Naive thymus-derived CD4-positive, alpha-beta T cell (primary cell): ENCODE measurements around the gene SGTA. TPM values are rescaled to one million over a fixed set of nuclear protein-coding genes. Genes with fewer than 3 reads are reported as not detected.

Experiments
- ATAC-seq: fragments of 150-1000 bp; cut with Tn5 transposase; 2 replicates; pipeline ENCODE4 v1.10.0; 2021; ENCODE audit warnings: mild to moderate bottlenecking, moderate library complexity
- CTCF ChIA-PET: fragments of 350-600 bp; sonication (Branson Sonifier 250); formaldehyde crosslinking; loops from one replicate; lab custom pipeline; 2021; ENCODE audit warnings: antibody characterized with exemption; lab: Charles Lee
- POLR2A ChIA-PET: fragments of 350-600 bp; sonication (Branson Sonifier 250); formaldehyde crosslinking; loops from one replicate; lab custom pipeline; 2021; ENCODE audit warnings: antibody characterized with exemption, inconsistent platforms; lab: Charles Lee
- DNase-seq, 9 donors: peaks; one replicate each; pipeline versions ENCODE4 v3.0.0 to v3.0.0-alpha.2; 2020 to 2022; ENCODE audit warnings: mixed read lengths in 1 of 9
- H3K27ac ChIP-seq: one replicate; pipeline ENCODE4 v1.7.0; 2013; ENCODE audit warnings: mild to moderate bottlenecking, low read depth, low read length, moderate library complexity
- H3K27me3 ChIP-seq, 2 donors: one replicate each; pipeline ENCODE4 v1.7.0; 2013; ENCODE audit warnings: low read length in 2 of 2, mild to moderate bottlenecking in 2 of 2, moderate library complexity in 2 of 2; ENCODE audit not compliant: control insufficient read depth in 2 of 2, insufficient read depth in 2 of 2
- H3K36me3 ChIP-seq, 3 experiments: 1 replicate in 2 of 3; 2 replicates in 1 of 3; pipeline ENCODE4 v1.7.0; 2013; ENCODE audit warnings: low read length in 3 of 3, mild to moderate bottlenecking in 3 of 3, moderate library complexity in 1 of 3; ENCODE audit not compliant: insufficient read depth in 3 of 3, control insufficient read depth in 2 of 3
- H3K4me1 ChIP-seq, 2 donors: one replicate each; pipeline ENCODE4 v1.7.0; 2013; ENCODE audit warnings: low read length in 2 of 2, mild to moderate bottlenecking in 2 of 2, moderate library complexity in 1 of 2; ENCODE audit not compliant: control insufficient read depth in 2 of 2, insufficient read depth in 2 of 2
- H3K4me3 ChIP-seq: 2 replicates; pipeline ENCODE4 v1.7.0; 2013; ENCODE audit warnings: mild to moderate bottlenecking, low read length
- H3K9me3 ChIP-seq, 3 experiments: 1 replicate in 2 of 3; 2 replicates in 1 of 3; pipeline ENCODE4 v1.7.0; 2013; ENCODE audit warnings: low read length in 3 of 3; ENCODE audit not compliant: control insufficient read depth in 2 of 3
- H3K27ac Mint-ChIP-seq, 9 donors: one replicate each; pipeline ENCODE4 v1.8.0; 2020 to 2022; ENCODE audit warnings: mixed read lengths in 9 of 9, mild to moderate bottlenecking in 8 of 9, moderate library complexity in 5 of 9, inconsistent platforms in 2 of 9
- H3K27me3 Mint-ChIP-seq, 5 donors: one replicate each; pipeline ENCODE4 v1.8.0; 2021 to 2022; ENCODE audit warnings: mixed read lengths in 5 of 5, mild to moderate bottlenecking in 1 of 5
- H3K36me3 Mint-ChIP-seq, 5 donors: one replicate each; pipeline ENCODE4 v1.8.0; 2020 to 2022; ENCODE audit warnings: mixed read lengths in 5 of 5, mild to moderate bottlenecking in 3 of 5, inconsistent platforms in 1 of 5
- H3K4me1 Mint-ChIP-seq, 7 donors: one replicate each; pipeline ENCODE4 v1.8.0; 2020 to 2022; ENCODE audit warnings: mixed read lengths in 7 of 7, mild to moderate bottlenecking in 3 of 7, inconsistent platforms in 1 of 7
- H3K4me3 Mint-ChIP-seq, 10 donors: one replicate each; pipeline ENCODE4 v1.8.0; 2020 to 2022; ENCODE audit warnings: mild to moderate bottlenecking in 10 of 10, mixed read lengths in 10 of 10, moderate library complexity in 6 of 10, inconsistent platforms in 2 of 10
- H3K9me3 Mint-ChIP-seq, 11 donors: one replicate each; pipeline ENCODE4 v1.8.0; 2020 to 2022; ENCODE audit warnings: mixed read lengths in 11 of 11, mild to moderate bottlenecking in 4 of 11, inconsistent platforms in 1 of 11, moderate library complexity in 1 of 11
- intact Hi-C, 2 donors: fragments of 100-400 bp; cut with micrococcal nuclease; formaldehyde crosslinking; loops; one replicate each; pipeline ENCODE4 v1.15.1; 2023
- polyA plus RNA-seq, 2 donors: library from polyadenylated mRNA; unstranded; fragments of 300-500 nt; fragmentation: Illumina TruSeq; gene quantifications; one replicate each; pipeline ENCODE4 v1.2.3, GENCODE V29; 2021
- total RNA-seq, 6 experiments: library from RNA in 5 of 6; stranded (reverse) in 5 of 6; gene quantifications; 1 replicate in 5 of 6; 2 replicates in 1 of 6; pipeline ENCODE4 v1.2.3 and lab custom pipeline; 2021 to 2026

SGTA gene
- total and polyA plus RNA-seq, 7 experiments from 2014 or later = 25.3 to 47.8 (median 37.9) TPM

GRCh38 chr19:2810141-2811091 lies 27.3 kb upstream of the SGTA start:
- H3K4me3 ChIP-seq = no peak overlapping the region
- H3K27ac ChIP-seq = no peak overlapping the region
- Mint-ChIP-seq H3K4me1 (peaks cover 0 to 2% (median 0%) of the 10 kb centered on the region in 7 donors), H3K4me3 (no peak overlapping the region), H3K9me3 (no peaks in the 10 kb centered on the region), H3K27me3 (no peaks in the 10 kb centered on the region), H3K27ac (no peak overlapping the region), H3K36me3 (peaks cover 3 to 13% (median 5%) of the 10 kb centered on the region in 5 donors)
- H3K27me3 ChIP-seq = no peaks in the 10 kb centered on the region
- no peaks in the 10 kb centered on the region for H3K9me3 ChIP-seq
- POLR2A ChIA-PET = interaction anchor here (0.7 to 0.8 kb wide), 2 partner anchors 25 to 51 kb away, joined by 3 read pairs; partner anchors contain the start of gene THOP1
- intact Hi-C loops = no loop called here
- ATAC-seq (no peak), DNase-seq (no peak)
- H3K4me1 ChIP-seq = no peaks in the 10 kb centered on the region
- H3K36me3 ChIP-seq = peaks cover 0 to 55% (median 6%) of the 10 kb centered on the region in 3 experiments
- CTCF ChIA-PET = no interaction called here

DNA sequence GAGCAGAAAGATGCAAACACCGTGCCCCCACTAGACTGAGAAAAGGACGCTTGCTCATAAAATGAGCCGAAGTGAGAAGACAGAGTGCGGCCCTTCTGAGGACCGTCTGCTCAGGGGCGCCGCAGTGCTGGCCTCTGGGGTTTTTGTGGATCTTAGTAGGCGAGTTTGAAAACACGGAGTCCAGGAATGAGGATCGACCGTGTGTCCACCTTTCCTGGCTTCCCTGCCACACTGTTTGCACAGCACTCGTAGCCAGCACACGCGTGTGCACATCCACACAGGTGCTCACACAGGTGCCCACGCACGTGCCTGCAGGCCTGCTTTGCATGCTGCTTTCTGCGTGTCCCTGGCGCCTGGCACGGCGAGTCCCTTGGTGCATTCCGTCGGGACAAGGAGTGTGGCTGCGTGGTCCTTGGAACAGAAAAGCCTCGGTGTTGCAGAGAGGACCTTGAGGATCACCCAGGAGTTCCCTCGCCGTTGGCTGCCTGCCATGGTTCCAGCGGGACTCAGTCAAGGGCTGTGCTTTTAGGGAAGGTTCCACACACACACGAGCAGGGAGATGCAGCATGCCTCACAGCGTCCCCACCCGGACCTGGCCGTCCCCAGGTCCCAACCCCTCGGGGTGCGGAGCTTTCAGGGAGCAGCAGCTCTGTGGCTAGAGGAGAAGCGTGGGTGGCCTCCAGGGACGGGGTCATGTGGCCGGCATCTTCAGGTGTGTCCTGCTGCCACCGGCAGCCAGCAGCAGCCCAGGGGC lies 26.5 kb upstream of the SGTA start:
- Histone ChIP-seq H3K27ac (no peak overlapping the region), H3K9me3 (no peaks in the 10 kb centered on the region), H3K36me3 (peaks cover 0 to 62% (median 6%) of the 10 kb centered on the region in 3 experiments), H3K27me3 (no peaks in the 10 kb centered on the region), H3K4me1 (no peaks in the 10 kb centered on the region), H3K4me3 (no peak overlapping the region)
- Mint-ChIP-seq H3K4me1 (peaks cover 0 to 2% (median 0%) of the 10 kb centered on the region in 7 donors), H3K4me3 (no peak overlapping the region), H3K9me3 (no peaks in the 10 kb centered on the region), H3K27ac (no peak overlapping the region), H3K27me3 (no peaks in the 10 kb centered on the region), H3K36me3 (peaks cover 3 to 13% (median 6%) of the 10 kb centered on the region in 5 donors)
- DNase-seq (no peak), ATAC-seq (no peak)
- ChIA-PET CTCF (no interaction called here), POLR2A (no interaction called here)
- intact Hi-C loops = no loop called here

GRCh38 chr19:2808129-2808941 lies 25.3 kb upstream of the SGTA start:
- Histone ChIP-seq H3K27me3 (no peaks in the 10 kb centered on the region), H3K9me3 (no peaks in the 10 kb centered on the region), H3K36me3 (peaks cover 0 to 69% (median 6%) of the 10 kb centered on the region in 3 experiments), H3K27ac (no peak overlapping the region), H3K4me1 (no peaks in the 10 kb centered on the region), H3K4me3 (no peak overlapping the region)
- H3K27me3 Mint-ChIP-seq = no peaks in the 10 kb centered on the region
- peaks cover 3 to 13% (median 6%) of the 10 kb centered on the region in 5 donors for H3K36me3 Mint-ChIP-seq
- peaks cover 0 to 2% (median 0%) of the 10 kb centered on the region in 7 donors for H3K4me1 Mint-ChIP-seq
- H3K4me3 Mint-ChIP-seq = no peak overlapping the region
- CTCF ChIA-PET = no interaction called here
- no peak for ATAC-seq
- intact Hi-C loops = no loop called here
- H3K27ac Mint-ChIP-seq = no peak overlapping the region
- DNase-seq = no peak
- H3K9me3 Mint-ChIP-seq = no peaks in the 10 kb centered on the region
- POLR2A ChIA-PET = no interaction called here

GRCh38 chr19:2807379-2808128 lies 24.5 kb upstream of the SGTA start:
- Mint-ChIP-seq H3K4me1 (peaks cover 0 to 4% (median 0%) of the 10 kb centered on the region in 7 donors), H3K27ac (no peak overlapping the region), H3K36me3 (peaks cover 7 to 16% (median 11%) of the 10 kb centered on the region in 5 donors), H3K9me3 (no peaks in the 10 kb centered on the region), H3K4me3 (no peak overlapping the region), H3K27me3 (no peaks in the 10 kb centered on the region)
- ChIA-PET POLR2A (interaction anchor here (0.6 kb wide), 1 partner anchor 23 kb away, joined by 3 read pairs; no protein-coding TSS in a partner anchor), CTCF (no interaction called here)
- DNase-seq (no peak), ATAC-seq (no peak)
- intact Hi-C loops = no loop called here
- H3K4me1 ChIP-seq = no peaks in the 10 kb centered on the region
- peaks cover 0 to 75% (median 6%) of the 10 kb centered on the region in 3 experiments for H3K36me3 ChIP-seq
- no peaks in the 10 kb centered on the region for H3K9me3 ChIP-seq
- H3K4me3 ChIP-seq = no peak overlapping the region
- no peaks in the 10 kb centered on the region for H3K27me3 ChIP-seq
- no peak overlapping the region for H3K27ac ChIP-seq

DNA sequence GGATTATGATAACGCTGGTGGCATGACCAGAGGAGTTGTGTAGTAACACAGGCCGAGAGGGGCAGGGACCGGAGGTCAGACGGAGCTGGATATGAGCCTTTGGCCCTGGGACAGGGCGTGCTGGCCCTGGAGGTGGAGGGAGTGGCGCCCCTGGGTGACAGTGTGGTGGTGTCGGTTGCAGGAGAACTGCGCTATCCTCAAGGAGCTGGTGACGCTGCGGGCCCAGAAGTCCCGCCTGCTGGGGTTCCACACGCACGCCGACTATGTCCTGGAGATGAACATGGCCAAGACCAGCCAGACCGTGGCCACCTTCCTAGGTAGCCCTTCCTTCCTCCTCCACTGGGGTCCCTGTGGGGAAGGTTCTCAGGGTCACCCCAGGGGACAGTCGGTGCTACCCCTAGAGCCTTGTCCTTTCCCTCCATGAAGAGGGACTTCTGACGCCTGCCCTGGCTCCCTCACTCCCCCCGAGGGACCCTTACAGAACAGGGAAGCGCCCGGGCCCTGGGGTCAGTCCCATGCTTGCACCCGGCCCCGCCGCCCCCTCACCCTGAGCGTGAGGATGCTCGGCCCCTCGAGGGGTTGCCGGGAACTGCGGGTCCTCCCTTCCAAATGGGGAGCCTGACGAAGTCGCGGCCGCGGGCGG lies 23.8 kb upstream of the SGTA start:
- Histone ChIP-seq H3K4me3 (no peak overlapping the region), H3K9me3 (no peaks in the 10 kb centered on the region), H3K36me3 (peaks cover 0 to 80% (median 6%) of the 10 kb centered on the region in 3 experiments), H3K4me1 (no peaks in the 10 kb centered on the region), H3K27ac (no peak overlapping the region), H3K27me3 (no peaks in the 10 kb centered on the region)
- Mint-ChIP-seq H3K27ac (no peak overlapping the region), H3K4me3 (no peak overlapping the region), H3K4me1 (peaks cover 0 to 6% (median 0%) of the 10 kb centered on the region in 7 donors), H3K36me3 (peaks cover 8 to 18% (median 13%) of the 10 kb centered on the region in 5 donors), H3K9me3 (no peaks in the 10 kb centered on the region), H3K27me3 (no peaks in the 10 kb centered on the region)
- ChIA-PET CTCF (no interaction called here), POLR2A (interaction anchor here (0.6 kb wide), 1 partner anchor 24 kb away, joined by 3 read pairs; no protein-coding TSS in a partner anchor)
- intact Hi-C loops = no loop called here
- DNase-seq (no peak), ATAC-seq (no peak)
